ENCODE data around the gene GABRB1.

GRCh38 chr4:47373174-47373573, 341.8 kb downstream of the GABRB1 start:
- TF ChIP-seq CTCF (IDR thresholded peaks at IDR 0.05) (no peak), POLR2A (IDR thresholded peaks at IDR 0.05) (no peak)

Measured in thyroid gland (tissue), 4 donors.